H9 (cell line): ENCODE results near the gene YJU2. TPM values are rescaled to one million over a fixed set of nuclear protein-coding genes. Genes with fewer than 3 reads are reported as not detected.

Experiments used
- DNase-seq: peaks from one replicate; pipeline ENCODE4 v3.0.0-alpha.2; 2017
- H2AFZ ChIP-seq: one replicate; pipeline ENCODE4 v1.6.1; 2013; ENCODE audit warnings: mild to moderate bottlenecking, low read length, control low read depth, moderate library complexity
- H2AK5ac ChIP-seq: 2 replicates; pipeline ENCODE4 v1.6.1; 2013; ENCODE audit warnings: low read length, control low read depth, mixed read lengths; ENCODE audit not compliant: insufficient read length
- H2BK120ac ChIP-seq: one replicate; pipeline ENCODE4 v1.6.1; 2013; ENCODE audit warnings: low read depth, mild to moderate bottlenecking, low read length, control low read depth, inconsistent platforms; ENCODE audit not compliant: poor library complexity, severe bottlenecking
- H2BK12ac ChIP-seq: 2 replicates; pipeline ENCODE4 v1.6.1; 2013; ENCODE audit warnings: low read length, control low read depth, mixed read lengths, low read depth; ENCODE audit not compliant: insufficient read length
- H2BK15ac ChIP-seq: 2 replicates; pipeline ENCODE4 v1.6.1; 2013; ENCODE audit warnings: low read depth, low read length, control low read depth
- H2BK20ac ChIP-seq: one replicate; pipeline ENCODE4 v1.6.1; 2013; ENCODE audit warnings: low read depth, mild to moderate bottlenecking, low read length, control low read depth, inconsistent platforms; ENCODE audit not compliant: poor library complexity, severe bottlenecking
- H2BK5ac ChIP-seq: 2 replicates; pipeline ENCODE4 v1.6.1; 2013; ENCODE audit warnings: low read length, control low read depth, mixed read lengths; ENCODE audit not compliant: insufficient read length
- H3K14ac ChIP-seq: 2 replicates; pipeline ENCODE4 v1.6.1; 2013; ENCODE audit warnings: low read length, control low read depth; ENCODE audit not compliant: insufficient read depth
- H3K18ac ChIP-seq: 2 replicates; pipeline ENCODE4 v1.6.1; 2013; ENCODE audit warnings: low read depth, mild to moderate bottlenecking, mixed read lengths, low read length, control low read depth; ENCODE audit not compliant: insufficient read length
- H3K23ac ChIP-seq: 2 replicates; pipeline ENCODE4 v1.6.1; 2013; ENCODE audit warnings: low read length, control low read depth, mixed read lengths, low read depth; ENCODE audit not compliant: insufficient read length
- H3K23me2 ChIP-seq: 2 replicates; pipeline ENCODE4 v1.6.1; 2013; ENCODE audit warnings: low read depth, mild to moderate bottlenecking, mixed read lengths, low read length, control low read depth; ENCODE audit not compliant: insufficient read length, poor library complexity, severe bottlenecking
- H3K27ac ChIP-seq: 2 replicates; pipeline ENCODE4 v1.5.1; 2013; ENCODE audit warnings: low read length, control low read depth, mixed read lengths, low read depth; ENCODE audit not compliant: insufficient read length
- H3K27me3 ChIP-seq: 2 replicates; pipeline ENCODE4 v1.6.1; 2013; ENCODE audit warnings: low read length, control low read depth, inconsistent platforms; ENCODE audit not compliant: insufficient read depth
- H3K4ac ChIP-seq: 2 replicates; pipeline ENCODE4 v1.6.1; 2013; ENCODE audit warnings: low read depth, mild to moderate bottlenecking, control low read depth, inconsistent platforms, low read length, moderate library complexity
- H3K4me1 ChIP-seq: 2 replicates; pipeline ENCODE4 v1.6.1; 2013; ENCODE audit warnings: low read length, control low read depth, inconsistent platforms; ENCODE audit not compliant: insufficient read depth
- H3K4me2 ChIP-seq: 2 replicates; pipeline ENCODE4 v1.6.1; 2013; ENCODE audit warnings: low read length, control low read depth, mixed read lengths; ENCODE audit not compliant: insufficient read length, insufficient read depth
- H3K56ac ChIP-seq: 2 replicates; pipeline ENCODE4 v1.6.1; 2013; ENCODE audit warnings: low read depth, mild to moderate bottlenecking, mixed read lengths, low read length, control low read depth; ENCODE audit not compliant: insufficient read length
- H3K79me1 ChIP-seq: 2 replicates; pipeline ENCODE4 v1.6.1; 2013; ENCODE audit warnings: low read depth, mild to moderate bottlenecking, moderate library complexity, low read length, control low read depth, inconsistent platforms; ENCODE audit not compliant: insufficient read depth, poor library complexity, severe bottlenecking
- H3K79me2 ChIP-seq: 2 replicates; pipeline ENCODE4 v1.6.1; 2013; ENCODE audit warnings: low read length, control low read depth, inconsistent platforms; ENCODE audit not compliant: insufficient read depth
- H3K9ac ChIP-seq: 2 replicates; pipeline ENCODE4 v1.6.1; 2013; ENCODE audit warnings: low read length, control low read depth, mixed read lengths; ENCODE audit not compliant: insufficient read length; ENCODE audit errors: extremely low read depth
- H3K9me3 ChIP-seq: one replicate; pipeline ENCODE4 v1.6.1; 2013; ENCODE audit warnings: low read depth, low read length, inconsistent platforms; ENCODE audit not compliant: control insufficient read depth
- H3T11ph ChIP-seq: one replicate; pipeline ENCODE4 v1.6.1; 2013; ENCODE audit warnings: mild to moderate bottlenecking, low read length, control low read depth, inconsistent platforms
- H4K20me1 ChIP-seq: one replicate; pipeline ENCODE4 v1.6.1; 2013; ENCODE audit not compliant: control insufficient read depth, insufficient read length, insufficient read depth
- H4K5ac ChIP-seq: 2 replicates; pipeline ENCODE4 v1.6.1; 2013; ENCODE audit warnings: low read depth, mild to moderate bottlenecking, mixed read lengths, low read length, control low read depth; ENCODE audit not compliant: insufficient read length
- H4K8ac ChIP-seq: replicated peaks from 2 replicates; pipeline ENCODE4 v1.6.1; 2013; ENCODE audit warnings: low read length, control low read depth, mixed read lengths, low read depth; ENCODE audit not compliant: insufficient read length
- H4K91ac ChIP-seq: 2 replicates; pipeline ENCODE4 v1.6.1; 2013; ENCODE audit warnings: low read depth, mild to moderate bottlenecking, moderate library complexity, mixed read lengths, low read length, control low read depth; ENCODE audit not compliant: insufficient read length
- H3K27ac Mint-ChIP-seq, 3 experiments: 2 replicates in 2 of 3; 3 replicates in 1 of 3; pipeline ENCODE4 v1.8.0; 2020 to 2021; ENCODE audit warnings: mixed read lengths in 3 of 3, mild to moderate bottlenecking in 1 of 3, moderate library complexity in 1 of 3
- H3K27me3 Mint-ChIP-seq: 2 replicates; pipeline ENCODE4 v1.8.0; 2021; ENCODE audit warnings: low read depth, mild to moderate bottlenecking, moderate library complexity, mixed read lengths
- H3K36me3 Mint-ChIP-seq, 3 experiments: 2 replicates in 2 of 3; 3 replicates in 1 of 3; pipeline ENCODE4 v1.8.0; 2020 to 2021; ENCODE audit warnings: low read depth in 3 of 3, mixed read lengths in 3 of 3; ENCODE audit not compliant: insufficient read depth in 1 of 3
- H3K4me1 Mint-ChIP-seq, 2 experiments: 2 replicates each; pipeline ENCODE4 v1.8.0; 2020; ENCODE audit warnings: mixed read lengths in 2 of 2
- H3K4me3 Mint-ChIP-seq, 2 experiments: 2 replicates in 1 of 2; 3 replicates in 1 of 2; pipeline ENCODE4 v1.8.0; 2020 to 2021; ENCODE audit warnings: mild to moderate bottlenecking in 2 of 2, mixed read lengths in 2 of 2, moderate library complexity in 1 of 2
- H3K9me3 Mint-ChIP-seq, 2 experiments: 2 replicates in 1 of 2; 3 replicates in 1 of 2; pipeline ENCODE4 v1.8.0; 2020; ENCODE audit warnings: mild to moderate bottlenecking in 2 of 2, mixed read lengths in 2 of 2, moderate library complexity in 1 of 2
- WGBS: extraction: QIAGEN DNeasy Blood & Tissue Kit; methylation state at CpG from one replicate; pipeline ENCODE4 v1.1.7; 2013; ENCODE audit warnings: missing lambda C conversion rate, low lambda C conversion rate, mixed read lengths; ENCODE audit not compliant: insufficient read length; ENCODE audit errors: extremely low coverage; 5-methylcytosine and 5-hydroxymethylcytosine counted together
- long read RNA-seq: library from polyadenylated mRNA; unstranded; transcript quantifications from one replicate; pipeline ENCODE4 v2.0.0, GENCODE V29; 2020
- total RNA-seq: library from RNA; stranded (reverse); gene quantifications from 2 replicates; pipeline ENCODE4 v1.2.1, GENCODE V29; 2021
- TF ChIP-seq, protein P1 (sequence below): fragments of 200-600 bp; sonication (generic); conservative IDR thresholded peaks from 3 replicates; pipeline ENCODE4 v1.8.0; 2021; ENCODE audit warnings: antibody characterized with exemption, mild to moderate bottlenecking

The YJU2 gene
- total RNA-seq, result 31.0 and 33.6 TPM in 2 replicates
- long read RNA-seq, transcript YJU2-201 (8 exons, 1,434 nt), result major isoform, 159 of 163 reads
- long read RNA-seq, partial matches to known transcripts, result 2 of 163 reads
- long read RNA-seq, other reads (novel, unspliced or antisense), result 2 of 163 reads

DNA sequence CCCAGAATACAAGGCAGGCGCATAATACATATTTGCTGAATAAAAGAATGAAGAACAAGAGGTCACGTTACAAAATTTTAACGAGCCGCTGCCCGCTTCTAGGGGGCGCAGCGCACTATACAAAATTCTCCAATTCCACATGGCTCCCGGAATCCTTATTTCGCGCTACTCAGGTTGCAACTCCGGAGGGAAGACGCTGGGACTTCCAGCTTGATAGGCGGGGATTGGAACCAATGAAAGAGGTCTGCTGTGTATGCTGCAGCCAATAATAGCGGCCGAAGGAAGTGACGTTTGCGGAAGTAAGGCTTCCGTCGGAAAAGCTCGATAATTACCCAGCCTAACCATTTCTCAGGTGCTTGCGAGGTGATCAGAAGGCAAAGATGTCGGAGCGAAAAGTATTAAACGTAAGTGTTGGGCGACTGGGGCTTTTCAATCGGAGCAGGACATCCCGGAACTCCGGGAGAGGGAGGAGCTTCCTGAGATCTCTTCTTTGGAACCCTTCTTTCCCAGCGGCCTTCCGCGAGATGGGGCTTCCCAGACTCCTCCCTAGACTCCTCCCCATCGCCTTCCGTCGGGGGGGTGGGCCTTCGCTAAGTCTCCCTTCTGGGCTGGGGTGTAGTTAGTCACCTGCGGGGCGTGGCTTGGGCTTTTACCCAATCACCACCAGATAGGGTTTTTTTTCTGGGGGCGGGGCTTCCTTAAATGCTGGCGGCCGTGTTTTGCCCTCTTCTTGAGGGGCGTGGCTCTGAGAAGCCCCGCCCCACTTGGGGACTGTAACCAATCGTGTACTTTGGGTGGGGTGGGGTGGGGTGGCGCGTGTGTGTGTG lies at the start of gene YJU2:
Gene YJU2, plus strand, starts transcription at position 314 of the 827 bp plus-strand sequence. Its CDS starts 67 bp downstream, at position 381.
- peaks cover 4% of the 10 kb centered on the region in 2 experiments; a peak in 2 of 4 replicates for H3K4me1 Mint-ChIP-seq
- H3K23me2 ChIP-seq, result peaks cover 5% of the 10 kb centered on the region
- H3K4ac ChIP-seq, result no peak within 1 kb of the TSS; the same call in 1 of the 2 replicates
- H3K79me2 ChIP-seq, result no peaks in the 10 kb centered on the region
- peaks cover 2 to 5% of the 10 kb centered on the region in 2 experiments for H3K9me3 Mint-ChIP-seq
- H4K5ac ChIP-seq, result peak within 1 kb of the TSS; percentile 79
- no peak within 1 kb of the TSS for H2BK5ac ChIP-seq
- H2AK5ac ChIP-seq, result no peak within 1 kb of the TSS
- H2BK12ac ChIP-seq, result no peak within 1 kb of the TSS
- H4K20me1 ChIP-seq, result no peaks in the 10 kb centered on the region
- peak within 1 kb of the TSS; percentile 68 for H3K4me2 ChIP-seq
- no peaks in the 10 kb centered on the region for H3K27me3 ChIP-seq
- H3K56ac ChIP-seq, result no peak within 1 kb of the TSS
- H4K91ac ChIP-seq, result no peak within 1 kb of the TSS
- TF ChIP-seq, protein P1, sequence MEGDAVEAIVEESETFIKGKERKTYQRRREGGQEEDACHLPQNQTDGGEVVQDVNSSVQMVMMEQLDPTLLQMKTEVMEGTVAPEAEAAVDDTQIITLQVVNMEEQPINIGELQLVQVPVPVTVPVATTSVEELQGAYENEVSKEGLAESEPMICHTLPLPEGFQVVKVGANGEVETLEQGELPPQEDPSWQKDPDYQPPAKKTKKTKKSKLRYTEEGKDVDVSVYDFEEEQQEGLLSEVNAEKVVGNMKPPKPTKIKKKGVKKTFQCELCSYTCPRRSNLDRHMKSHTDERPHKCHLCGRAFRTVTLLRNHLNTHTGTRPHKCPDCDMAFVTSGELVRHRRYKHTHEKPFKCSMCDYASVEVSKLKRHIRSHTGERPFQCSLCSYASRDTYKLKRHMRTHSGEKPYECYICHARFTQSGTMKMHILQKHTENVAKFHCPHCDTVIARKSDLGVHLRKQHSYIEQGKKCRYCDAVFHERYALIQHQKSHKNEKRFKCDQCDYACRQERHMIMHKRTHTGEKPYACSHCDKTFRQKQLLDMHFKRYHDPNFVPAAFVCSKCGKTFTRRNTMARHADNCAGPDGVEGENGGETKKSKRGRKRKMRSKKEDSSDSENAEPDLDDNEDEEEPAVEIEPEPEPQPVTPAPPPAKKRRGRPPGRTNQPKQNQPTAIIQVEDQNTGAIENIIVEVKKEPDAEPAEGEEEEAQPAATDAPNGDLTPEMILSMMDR, result peak; percentile 74
- H3K36me3 Mint-ChIP-seq, result peaks cover 29 to 33% (median 32%) of the 10 kb centered on the region in 3 experiments
- no peaks in the 10 kb centered on the region for H3K79me1 ChIP-seq
- H2AFZ ChIP-seq, result no peak within 1 kb of the TSS
- H2BK20ac ChIP-seq, result no peak within 1 kb of the TSS
- no peaks in the 10 kb centered on the region; the same call in 1 of the 2 replicates for H3K4me1 ChIP-seq
- no peak within 1 kb of the TSS for H4K8ac ChIP-seq
- peak; percentile 99 for DNase-seq
- WGBS, result no CpG with 5 or more reads among the region's 45 CpGs
- peak within 1 kb of the TSS; percentile 41 for H3K27ac ChIP-seq
- peaks cover 10% of the 10 kb centered on the region for H3K27me3 Mint-ChIP-seq
- H3K27ac Mint-ChIP-seq, result peak within 1 kb of the TSS; percentile 99 to 100 (median 100)
- peak within 1 kb of the TSS; percentile 93 for H3K9ac ChIP-seq
- H3K23ac ChIP-seq, result no peak within 1 kb of the TSS
- H2BK120ac ChIP-seq, result no peak within 1 kb of the TSS
- peak within 1 kb of the TSS; percentile 86 to 93 for H3K4me3 Mint-ChIP-seq
- H3K14ac ChIP-seq, result peak within 1 kb of the TSS; percentile 93; the same call in 1 of the 2 replicates
- H2BK15ac ChIP-seq, result no peak within 1 kb of the TSS
- peak within 1 kb of the TSS; percentile 26 for H3T11ph ChIP-seq
- H3K18ac ChIP-seq, result peak within 1 kb of the TSS; percentile 93
- H3K9me3 ChIP-seq, result no peaks in the 10 kb centered on the region
